ENCODE results near the gene PPIL1.

The PPIL1 gene

DNA sequence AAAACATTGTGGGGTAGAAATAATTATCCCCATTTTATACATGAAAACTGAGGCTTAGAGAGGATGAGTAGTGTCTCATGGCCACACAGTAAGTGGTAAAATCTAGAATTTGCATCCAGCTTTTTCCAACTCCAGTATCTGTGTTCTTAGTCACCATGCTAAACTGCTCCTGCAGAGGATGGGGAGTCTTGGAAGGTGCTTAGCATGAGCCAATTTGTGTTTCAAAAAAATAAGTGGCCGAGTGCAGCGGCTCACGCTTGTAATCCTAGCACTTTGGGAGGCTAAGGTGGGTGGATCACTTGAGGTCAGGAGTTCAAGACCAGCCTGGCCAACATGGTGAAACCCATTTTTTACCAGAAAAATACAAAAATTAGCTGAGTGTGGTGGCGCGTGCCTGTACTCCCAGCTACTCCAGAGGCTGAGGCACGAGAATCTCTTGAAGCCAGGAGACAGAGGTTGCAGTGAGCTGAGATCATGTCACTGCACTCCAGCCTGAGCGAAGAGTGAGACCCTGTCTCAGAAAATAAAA is 13.6 kb upstream of the PPIL1 start:
- no peak for DNase-seq

DNA sequence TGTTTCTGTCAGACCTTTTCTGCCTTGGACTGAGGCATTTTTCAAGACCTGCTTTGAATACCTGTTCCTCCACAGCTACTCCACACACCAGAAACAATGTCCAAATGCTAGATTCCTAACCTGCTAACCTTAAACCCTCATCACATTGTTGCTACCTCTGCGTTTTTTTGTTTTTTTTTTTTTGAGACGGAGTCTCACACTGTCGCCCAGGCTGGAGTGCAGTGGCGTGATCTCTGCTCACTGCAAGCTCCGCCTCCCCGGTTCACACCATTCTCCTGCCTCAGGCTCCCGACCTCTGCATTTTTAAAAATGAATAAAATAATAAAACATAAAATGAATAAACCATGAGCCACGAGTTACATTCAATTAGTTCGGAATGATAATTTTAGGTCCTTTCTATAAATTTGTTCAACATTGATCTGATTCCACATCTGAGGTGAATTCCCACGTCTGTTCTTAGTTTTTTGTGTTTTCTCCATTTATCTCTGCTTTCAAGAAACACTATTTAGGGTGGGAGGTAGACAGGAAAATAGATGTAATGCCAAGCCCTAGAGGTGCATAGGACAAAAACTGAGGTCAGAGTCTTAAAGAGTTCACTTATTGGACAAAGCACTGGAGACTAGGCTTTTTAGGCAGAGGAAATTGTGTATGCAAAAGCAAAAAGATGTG is 12.5 kb upstream of the PPIL1 start:
- no peak for DNase-seq

DNA sequence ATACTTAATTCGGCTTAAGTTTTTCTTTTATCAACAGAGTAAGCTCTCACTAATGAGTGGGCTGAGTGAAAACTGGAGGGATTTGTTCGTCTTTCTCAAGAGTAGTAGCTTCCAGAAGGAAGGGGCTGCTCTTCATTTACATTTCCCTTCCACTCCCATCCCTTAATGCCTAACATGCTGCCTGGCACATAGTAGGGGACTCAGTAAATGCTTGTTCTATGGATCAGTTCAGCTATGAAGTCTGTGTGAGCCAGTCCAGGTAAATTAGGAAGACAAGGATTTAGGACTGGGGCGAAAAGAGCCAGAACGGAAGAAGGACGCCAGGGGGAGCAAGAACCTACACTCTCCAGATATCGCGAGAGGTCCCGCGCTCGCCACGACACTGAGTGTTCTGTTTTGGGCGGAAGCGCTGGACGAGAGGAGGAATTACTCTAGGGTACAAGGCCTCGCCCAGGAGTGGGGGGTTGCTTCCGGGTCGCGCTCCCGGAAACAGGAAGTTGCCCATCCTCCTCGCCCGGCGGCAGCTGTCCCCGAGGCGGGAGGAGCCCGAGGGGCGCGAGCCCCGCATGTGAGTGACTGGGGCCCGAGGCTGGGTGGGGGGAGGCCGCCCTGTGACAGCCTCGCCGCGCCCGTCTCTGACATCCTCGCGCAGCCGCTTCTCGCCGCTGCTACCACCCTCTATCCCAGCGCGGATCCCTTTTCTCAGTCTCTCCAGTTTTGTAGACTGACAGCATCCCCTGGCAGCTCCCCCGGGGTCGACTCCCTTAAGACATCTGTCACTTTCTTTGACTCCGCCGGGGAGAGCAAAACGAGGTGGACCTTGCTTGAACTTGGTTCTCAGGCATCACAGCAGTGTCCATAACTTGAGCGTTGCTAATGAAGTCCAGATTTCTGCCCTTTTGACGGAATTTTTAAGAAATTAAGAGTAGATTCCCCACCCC is 11.1 kb upstream of the PPIL1 start, which contains the start of gene C6orf89:
TSS of gene C6orf89 (plus strand) at position 492 of the 941 bp plus-strand sequence. CDS start 13,493 bp downstream, outside the sequence.
- DNase-seq = peak; percentile 96 to 97

DNA sequence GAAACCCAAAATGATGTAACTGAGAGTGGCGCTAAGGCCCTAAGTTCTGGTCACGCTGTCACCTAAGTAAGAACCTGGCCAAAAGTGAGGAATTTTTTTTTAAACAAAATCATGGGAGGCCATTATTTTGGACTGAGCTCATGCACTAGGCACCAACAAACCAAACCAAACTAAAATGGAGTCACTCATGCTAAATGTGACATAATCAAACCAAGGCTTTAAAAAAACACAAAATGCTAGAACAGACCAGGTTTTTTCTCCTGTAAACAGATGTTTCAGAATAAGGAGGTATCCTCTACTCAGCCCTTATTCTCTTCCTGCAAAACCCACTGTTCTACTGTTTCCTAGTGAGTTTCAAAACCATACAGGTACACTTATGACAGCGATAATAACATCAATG is 10.0 kb upstream of the PPIL1 start:
- no peak for DNase-seq

DNA sequence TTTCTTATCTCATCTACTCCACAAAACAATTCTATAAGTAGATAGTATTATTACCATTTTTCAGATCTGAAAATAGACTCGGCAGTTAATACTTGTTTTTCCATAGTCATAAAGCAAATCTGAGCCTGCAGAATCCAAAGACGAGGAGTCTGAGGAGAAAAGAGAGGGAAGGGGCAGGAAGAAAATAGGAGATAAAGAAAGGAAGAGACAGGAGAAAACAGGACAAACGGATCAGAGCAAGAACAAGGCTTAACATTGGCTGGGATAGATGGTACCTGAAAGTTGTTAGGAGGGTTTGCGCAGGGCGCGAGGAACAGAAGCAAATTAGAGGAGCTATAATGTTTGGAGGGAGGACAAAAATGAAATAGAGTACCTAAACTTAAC is 639 bp upstream of the PPIL1 start:
- DNase-seq = no peak

DNA sequence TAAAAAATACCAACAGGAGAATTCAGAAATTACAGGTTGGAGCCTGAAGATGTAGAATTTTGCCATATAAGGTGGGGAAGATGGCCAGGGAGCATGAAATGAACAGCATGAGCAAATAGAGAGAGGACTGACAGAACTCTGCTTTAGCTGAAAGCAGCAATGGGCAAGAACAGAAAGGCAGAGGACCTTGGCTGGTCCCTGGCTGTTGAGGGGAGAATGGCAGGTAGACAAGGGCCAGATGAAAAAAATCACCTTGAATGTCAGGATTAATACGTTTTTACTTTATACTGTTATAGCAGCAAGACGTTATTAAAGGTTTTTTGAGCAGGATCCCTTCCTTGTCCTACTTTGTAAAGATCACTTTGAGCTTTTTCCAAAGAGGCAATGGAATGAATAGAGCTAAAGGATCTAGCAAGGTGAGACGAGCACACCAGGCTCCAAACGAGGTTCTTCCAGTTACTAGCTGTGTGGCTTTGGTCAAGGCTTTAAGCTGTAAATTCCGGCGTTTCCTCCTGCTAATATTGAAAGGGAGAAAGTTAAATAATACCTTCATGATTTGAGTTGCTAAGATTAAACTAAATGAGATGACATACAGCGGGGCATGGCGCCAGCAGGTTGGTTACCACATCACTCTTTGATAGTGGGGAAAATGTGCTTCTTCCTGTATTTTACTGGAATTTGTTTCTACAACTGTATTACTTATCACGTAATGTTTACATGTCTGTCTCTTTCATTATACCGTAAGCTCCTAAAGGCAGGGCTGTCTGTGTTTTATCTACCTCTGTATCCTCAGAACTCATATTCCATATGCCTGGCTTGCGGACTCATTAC is 776 bp downstream of the PPIL1 start:
- DNase-seq = no peak

DNA sequence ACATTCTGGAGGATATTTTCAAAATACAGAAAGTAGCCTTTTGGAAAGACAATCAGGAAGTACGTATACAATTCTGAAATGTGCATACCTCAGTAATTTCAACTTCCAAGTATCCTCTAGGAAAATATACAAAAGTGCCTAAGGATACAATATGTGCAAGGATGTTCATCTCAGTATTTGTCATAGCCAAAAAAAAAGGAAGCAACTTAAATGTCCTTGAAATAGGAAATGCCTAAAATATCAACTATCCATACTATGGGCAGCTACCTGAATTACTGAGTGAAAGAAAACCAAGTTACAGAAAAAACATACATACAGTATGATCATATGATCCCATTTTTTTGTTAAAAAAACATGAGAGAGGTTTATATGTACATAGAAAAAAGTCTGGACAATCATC is 1.5 kb downstream of the PPIL1 start:
- no peak for DNase-seq

DNA sequence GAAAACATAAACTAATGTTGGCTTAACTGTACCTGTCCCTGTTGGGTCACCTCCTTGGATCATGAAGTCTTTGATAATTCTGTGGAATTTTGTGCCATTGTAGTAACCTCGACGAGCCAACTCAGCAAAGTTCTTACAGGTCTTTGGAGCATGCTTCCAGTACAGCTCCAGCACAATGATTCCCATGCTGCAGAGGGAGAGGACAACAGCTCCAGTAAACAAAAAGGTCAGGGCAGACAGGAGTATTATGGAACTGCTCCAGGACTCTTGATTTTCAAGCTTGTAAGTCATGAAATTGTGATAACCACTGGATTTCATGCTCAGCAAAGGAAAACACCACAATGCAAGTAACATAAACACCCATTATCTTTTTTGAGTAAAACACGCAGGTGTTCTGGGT is 2.9 kb downstream of the PPIL1 start:
- DNase-seq = no peak

DNA sequence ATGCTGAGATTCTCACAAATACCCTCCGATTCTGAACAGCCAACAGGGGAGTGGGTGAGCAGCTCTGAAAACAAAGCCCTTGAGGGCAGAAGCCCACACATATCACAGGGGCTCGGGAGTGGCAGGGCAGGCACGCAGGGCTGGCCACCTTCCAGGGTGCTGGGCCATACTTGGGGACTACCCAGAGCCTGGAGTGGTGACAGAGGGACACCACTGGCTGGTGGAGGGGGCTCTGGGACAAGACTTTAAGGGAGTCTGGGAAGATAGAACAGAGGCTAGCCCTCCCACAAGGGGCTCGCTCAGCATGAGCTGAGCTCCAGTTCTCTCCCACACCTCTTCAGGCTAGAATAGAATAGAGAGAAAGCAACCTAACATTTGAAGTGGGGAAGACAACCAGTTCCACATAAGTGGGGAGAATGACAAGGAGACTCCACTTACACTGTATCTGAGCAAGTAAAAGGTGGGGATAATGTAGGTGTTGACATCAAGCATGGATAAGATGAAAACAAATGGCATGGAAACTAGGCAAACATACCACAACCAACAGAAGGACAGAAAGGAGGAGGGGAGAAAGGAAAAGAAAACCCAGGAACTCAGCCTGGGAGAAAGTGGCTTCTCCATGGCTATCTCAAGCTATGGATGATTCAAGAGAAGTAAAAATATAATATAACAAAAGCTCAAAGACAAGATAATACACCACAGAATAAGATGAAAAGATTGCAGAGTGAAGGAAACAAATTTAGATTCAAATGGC is 7.0 kb downstream of the PPIL1 start:
- DNase-seq = no peak

DNA sequence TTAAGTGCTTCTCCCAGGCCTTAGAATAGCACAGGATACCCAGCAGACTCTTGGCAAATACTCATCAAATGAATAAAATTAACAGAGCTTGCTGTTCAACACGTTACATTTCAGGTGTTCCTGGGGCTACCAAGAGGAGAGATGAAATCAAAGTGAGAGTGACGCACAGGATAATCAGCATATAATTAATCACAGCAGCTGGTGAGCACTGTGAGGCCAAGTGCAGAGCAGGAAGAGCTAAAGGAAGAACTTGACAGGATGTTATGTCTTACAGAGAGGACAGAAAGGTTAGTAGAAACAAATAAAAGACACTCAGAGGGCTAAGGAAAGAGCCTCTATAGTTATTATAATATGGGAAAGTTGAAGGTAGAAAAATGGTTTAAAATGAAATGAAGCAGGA is 8.8 kb downstream of the PPIL1 start:
- no peak for DNase-seq

DNA sequence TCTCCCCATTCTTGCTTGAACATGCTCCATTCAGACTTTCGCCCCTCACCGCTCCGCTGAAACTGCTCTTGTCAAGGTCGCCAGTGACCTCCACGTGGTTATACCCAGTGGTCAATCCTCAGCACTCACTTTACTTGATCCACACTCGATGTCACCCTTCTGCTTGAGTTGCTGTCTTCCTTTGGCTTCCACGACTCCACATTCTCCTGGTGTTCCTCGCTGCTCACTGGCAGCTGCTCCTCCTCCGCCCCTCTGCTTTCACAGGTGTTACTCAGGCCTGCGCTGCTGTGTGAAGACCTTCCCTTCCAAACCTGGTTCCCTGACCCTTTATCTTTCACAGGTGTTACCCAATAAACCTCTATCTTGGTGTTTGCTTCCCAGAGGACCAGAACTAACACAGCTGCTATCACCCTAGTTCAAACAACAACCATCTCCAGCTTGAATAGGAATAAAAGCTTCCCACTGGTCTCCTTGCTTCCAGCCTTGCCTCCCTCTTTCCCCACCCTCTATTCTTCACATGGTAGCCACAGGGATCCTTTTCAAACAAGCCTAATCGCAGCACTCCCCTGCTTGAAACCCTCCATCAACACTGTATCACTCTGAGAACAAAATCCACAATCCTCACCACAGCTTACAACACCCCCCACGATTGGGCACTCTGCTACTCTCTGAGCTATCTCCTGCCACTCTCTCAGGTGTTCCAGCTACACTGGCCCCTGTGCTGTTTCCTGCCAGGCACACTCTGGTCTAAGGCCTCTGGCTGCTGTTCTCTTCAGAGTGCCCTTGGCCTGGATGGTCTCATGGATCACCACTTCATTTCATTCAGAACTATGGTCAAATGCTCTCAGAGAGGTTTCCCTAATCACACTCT is 10.7 kb downstream of the PPIL1 start:
- no peak for DNase-seq

DNA sequence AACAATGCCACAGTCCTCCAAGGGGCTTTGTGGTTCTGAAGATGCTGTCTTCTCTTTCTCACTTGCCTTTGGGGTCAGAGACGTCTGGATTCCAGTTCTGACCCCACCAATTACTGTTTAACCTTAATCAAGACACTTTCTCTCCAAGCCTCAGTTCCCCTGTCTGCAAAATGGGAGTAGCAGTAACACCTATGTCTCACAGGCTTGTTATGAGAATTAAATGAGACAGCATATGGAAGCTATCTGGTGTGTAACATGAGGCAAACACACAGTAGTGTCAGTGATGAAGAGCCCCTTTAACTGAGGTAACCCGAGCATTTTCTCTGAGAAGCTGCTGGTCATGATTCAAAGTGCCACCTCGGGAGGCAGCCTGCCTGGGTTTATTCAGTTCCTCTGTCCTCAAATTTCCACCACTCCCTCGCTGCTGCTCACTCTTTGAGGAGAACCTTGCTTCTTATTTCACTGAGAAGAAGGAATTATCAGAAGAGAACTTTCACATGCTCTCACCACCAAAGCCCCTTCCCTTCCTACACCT is 11.7 kb downstream of the PPIL1 start:
- no peak for DNase-seq

DNA sequence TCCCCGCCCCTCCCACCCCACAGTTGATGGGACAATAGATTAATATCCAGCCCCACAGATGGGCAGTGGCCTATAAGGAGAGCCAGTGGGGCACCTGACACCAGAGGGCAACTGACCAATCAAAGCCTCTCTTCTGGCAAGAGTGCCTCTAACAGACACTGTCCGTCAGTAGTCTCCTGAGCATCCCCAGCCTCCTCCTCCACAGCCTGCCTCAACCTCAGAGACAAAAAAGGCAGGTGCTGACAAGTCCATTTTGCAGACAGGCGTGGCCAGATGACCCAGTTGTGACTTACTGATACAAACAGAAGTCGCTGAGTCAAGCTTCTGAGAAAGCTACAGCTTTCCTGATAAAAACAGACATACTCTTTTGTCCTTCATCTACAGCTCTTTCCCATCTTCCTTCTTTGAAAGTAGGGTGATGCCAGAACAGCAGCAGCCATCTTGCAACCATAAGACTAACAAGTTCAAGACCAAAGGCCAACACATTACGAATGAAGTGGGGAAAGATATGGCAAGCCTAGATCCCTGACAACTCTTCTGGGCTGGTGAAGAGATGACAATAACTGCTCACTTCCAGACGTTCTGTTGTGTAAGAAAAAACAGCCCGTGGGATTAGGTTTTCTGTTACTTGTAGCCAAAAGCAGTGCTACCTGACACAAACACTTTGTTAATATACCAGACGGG is 12.3 kb downstream of the PPIL1 start:
- DNase-seq = no peak

DNA sequence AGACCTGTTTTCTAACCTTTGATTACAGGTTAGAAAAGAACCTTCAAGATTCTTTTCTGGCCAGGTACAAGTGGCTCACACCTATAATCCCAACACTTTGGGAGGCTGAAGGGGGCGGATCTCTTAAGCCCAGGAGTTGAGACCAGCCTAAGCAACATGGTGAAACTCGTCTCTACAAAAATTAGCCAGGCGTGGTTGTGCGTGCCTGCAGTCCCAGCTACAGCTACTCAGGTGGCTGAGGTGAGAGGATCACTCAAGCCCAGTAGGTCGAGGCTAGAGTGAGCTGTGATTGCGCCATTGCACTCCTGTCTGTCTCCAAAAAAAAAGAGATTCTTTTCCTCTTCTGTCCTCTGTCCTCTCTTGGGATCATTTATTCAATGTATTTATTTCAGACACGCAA is 14.5 kb downstream of the PPIL1 start:
- DNase-seq = no peak

DNA sequence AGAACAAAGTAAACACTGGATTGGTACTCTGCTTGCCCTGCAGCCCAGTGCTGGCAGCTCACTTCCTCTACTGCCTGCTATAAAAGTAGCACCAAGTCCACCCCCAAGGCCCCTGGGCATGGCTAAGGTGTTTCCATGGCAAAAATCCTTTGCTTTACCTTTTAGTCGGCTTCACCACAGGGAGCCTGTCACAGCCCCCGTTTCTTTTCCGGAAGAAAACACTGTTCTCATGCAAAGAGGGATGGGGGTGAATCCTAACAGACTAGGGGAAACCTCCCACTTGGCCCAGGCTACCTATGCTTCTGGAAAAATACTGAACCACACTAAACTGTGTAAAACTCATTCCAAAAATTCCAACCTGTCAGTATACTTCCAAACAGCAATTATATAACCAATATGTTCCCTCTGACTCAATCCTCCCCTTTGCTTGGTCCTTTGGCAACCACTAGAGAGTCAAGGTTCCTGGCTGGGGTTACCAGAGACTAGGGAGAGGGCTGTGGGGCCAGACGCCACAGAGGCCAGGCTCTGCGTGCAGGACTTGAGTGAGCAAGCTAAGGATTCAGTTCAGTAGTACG is 16.1 kb downstream of the PPIL1 start:
- no peak for DNase-seq

DNA sequence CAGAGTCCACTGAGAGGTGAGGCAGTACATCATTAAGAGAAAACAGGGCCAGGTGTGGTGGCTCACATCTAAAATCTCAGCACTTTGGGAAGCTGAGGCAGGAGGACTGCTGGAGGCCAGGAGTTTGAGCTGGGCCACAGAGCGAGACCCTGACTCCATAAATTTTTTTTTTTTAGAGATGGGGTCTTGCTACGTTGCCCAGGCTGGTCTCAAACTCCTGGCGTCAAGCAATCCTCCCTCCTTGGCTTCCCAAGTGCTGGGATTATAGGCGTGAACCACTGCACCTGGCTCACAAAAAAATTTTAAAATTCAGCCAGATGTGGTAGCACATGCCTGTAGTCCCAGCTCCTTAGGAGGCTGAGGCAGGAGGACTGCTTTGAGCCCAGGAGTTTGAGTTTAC is 17.3 kb downstream of the PPIL1 start:
- no peak for DNase-seq

DNA sequence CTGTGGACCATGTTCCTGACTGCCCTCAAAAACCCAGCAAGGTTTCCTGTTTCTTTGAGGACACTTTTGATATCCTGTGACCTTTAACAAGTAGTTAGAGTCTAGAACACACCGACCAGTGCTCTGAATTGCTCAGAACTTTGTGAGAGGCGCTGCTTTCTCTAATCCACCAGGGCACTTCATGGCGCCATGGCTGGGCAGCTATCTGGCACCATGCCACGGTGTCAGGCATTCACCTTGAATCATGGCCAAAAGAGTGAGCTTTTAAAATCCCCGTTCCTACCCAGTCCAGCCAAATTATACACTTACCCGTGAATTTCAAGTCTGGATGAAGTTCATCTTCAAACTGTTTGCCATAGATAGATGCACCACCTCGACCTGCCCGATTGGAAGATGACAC is 18.3 kb downstream of the PPIL1 start:
- no peak for DNase-seq

DNA sequence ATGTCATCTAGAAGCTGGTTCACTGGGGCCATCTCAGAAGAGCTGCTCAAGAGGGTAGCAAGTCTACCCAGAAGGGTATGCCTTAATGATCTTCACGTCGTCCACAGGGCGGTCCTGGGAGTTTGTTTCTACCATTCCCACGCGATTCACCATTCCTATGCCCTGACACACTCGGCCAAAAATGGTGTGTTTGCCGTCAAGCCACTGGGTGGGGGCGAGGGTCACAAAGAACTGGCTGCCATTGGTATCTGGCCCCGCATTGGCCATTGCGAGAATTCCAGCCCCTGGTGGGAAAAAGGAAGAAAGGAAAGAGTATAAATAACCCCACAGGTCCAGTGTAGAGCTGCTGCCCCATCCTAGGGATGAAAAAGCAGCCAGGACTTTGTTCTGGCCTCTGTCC is 18.9 kb downstream of the PPIL1 start:
- DNase-seq = no peak

DNA sequence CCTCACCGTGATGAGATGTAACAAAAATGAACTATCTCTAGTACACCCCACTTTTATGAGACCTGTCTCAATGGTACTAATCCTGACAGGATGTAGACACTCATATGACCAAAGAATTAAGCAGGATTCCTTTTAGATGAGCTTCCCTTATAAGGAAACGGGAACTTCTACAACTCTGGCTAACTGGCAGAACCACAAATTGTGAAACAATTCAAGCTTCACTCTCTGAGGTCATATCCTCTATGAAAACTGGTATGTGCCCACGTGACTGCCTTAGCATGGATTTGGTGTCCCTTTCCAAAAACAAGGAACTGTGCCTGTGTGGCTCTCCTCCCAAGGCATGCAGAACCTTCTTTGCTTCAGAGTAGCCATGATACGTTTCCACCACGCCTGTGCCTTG is 21.3 kb downstream of the PPIL1 start:
- DNase-seq = no peak

Data from activated CD4-positive, alpha-beta T cell treated with anti-CD3 and anti-CD28 coated beads, Interleukin-2, amount 50 U/mL, for 4 hours (primary cell).